DMS 273 treated with DMSO at 0.1 percent for 48 hours (cell line): ENCODE data around the gene C16orf89.
"Not testable (repeated sequence)": the region's sequence is repeated elsewhere in the genome, so short reads cannot be mapped to it uniquely, and the experiment has no call there.

Experiments
- DNase-seq: peaks from one replicate; lab custom pipeline; 2025; lab: John Stamatoyannopoulos, UW

The C16orf89 gene

GRCh38 chr16:5065813-5066212 lies at the start of gene C16orf89:
C16orf89 (minus strand) TSS chr16:5065956; CDS start chr16:5065908, 48 bp downstream.
- no peak for DNase-seq

- not testable (repeated sequence) for DNase-seq
These were observed 45.2 kb upstream of the C16orf89 start for GRCh38 chr16:5110933-5111332.

DNA sequence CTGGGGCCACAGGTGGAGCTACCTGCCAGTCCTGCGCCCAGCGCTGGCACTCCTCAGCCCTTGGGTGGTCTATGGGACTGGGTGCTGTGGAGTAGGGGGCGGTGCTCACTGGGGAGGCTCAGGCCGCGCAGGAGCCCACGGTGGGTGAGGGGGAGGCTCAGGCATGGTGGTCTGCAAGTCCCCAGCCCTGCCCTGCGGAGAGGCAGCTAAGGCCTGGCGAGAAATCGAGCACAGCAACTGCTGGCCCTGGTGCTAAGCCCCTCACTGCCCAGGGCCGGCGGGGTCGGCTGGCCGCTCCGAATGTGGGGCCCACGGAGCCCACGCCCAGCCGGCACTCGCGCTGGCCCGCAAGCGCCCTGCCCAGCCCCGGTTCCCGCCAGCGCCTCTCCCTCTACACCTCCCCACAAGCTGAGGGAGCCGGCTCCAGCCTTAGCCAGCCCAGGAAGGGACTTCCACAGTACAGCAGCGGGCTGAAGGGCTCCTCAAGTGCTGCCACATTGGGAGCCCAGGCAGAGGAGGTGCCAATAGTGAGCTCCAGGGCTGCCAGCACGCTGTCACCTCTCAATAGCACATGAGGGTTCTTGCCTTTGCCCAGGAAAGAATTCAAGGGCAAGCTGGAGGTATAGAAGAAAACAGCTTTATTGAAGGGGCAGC lies 42.9 kb upstream of the C16orf89 start:
- DNase-seq: no peak

GRCh38 chr16:5105039-5105438 lies 39.3 kb upstream of the C16orf89 start:
- not testable (repeated sequence) for DNase-seq

GRCh38 chr16:5103296-5104032 lies 37.7 kb upstream of the C16orf89 start:
- peak; percentile 12 for DNase-seq

- not testable (repeated sequence) for DNase-seq
These were observed 33.4 kb upstream of the C16orf89 start for GRCh38 chr16:5099174-5099573.

DNA sequence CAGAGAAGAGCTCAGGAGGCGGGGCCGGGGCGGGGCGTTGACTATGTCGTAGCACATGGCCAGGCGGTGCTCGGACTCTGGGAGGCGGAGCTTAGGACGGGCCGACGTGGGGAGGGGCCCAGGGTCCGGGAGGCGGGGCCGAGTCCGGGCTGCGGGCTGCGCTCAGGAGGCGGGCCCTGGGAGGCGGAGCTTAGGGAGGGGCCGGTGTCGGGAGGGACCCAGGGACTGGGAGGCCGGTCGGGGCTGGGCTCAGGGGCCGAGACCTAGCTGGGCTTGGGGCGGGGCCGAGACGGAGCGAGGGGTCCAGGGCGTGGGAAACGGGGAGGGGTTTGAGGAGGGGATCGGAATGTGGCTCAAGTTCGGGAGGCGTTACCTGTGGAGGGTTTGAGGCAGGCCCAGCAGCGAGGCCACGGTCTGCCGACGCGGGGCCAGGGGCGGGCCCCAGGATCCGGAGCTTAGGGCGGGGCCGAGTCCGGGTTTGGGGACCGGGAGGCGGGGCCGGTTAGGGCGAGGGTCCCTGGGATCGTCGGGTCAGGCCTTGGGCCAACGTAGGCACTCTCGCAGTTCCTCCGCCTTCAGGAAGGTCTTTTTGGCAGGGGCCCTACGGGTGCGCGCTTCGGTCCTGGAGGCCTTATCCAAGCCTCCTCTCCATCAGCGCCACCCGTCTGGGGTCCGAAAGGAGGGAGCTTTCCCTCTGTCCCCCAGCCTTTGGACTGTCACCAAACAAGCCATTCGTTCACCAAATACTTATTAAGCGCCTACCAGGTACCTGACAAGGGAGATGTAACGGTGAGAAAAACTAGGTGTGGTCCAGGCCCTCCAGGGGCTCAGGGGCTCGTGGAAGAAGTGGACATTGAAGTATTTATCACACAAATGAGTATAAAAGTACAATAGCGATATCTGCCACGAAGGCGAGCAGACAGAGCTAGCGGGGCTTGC lies 32.7 kb upstream of the C16orf89 start:
- DNase-seq: not testable (repeated sequence)

DNA sequence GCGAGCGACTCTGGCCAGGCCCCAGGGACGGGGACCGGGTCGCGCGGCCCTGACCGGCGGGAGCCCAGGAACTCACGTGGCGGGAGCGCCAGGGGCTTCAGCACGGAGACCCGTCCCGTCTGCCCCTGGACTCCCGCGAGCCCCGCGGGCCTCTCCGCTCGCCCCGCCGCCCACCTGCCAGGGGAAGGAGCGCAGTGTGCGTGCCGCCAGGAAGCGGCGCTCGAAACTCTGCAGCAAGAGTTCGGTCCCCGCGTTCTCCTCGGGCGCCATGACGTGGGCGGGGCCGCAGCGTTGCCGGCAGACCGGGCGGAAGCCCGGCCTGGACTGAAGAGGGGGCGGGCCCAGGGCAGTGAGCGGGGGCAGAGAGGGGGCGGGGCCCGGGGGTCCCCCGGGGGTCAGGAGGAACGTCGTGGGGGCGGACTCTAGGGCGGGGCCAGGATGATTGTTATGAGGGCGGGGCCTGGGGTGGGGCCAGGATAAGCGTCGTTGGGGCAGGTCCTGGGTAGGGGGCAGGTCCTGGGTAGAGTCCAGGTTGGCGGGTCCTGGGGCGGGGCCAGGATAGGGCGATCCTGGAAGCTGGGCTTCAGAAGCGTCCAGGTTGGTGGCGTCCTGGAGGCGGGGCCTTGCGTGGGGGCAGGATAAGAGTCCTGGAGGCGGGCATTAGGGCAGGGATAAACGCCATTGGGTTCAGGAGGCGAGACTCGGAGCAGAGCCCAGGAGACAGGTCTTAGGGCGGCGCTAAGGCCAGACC lies 31.9 kb upstream of the C16orf89 start, which contains the start of gene EEF2KMT:
Gene EEF2KMT (minus strand): TSS at position 326 of the 751 bp plus-strand sequence. CDS start 56 bp downstream, at position 270.
- DNase-seq: peak; percentile 96

GRCh38 chr16:5097061-5097469 lies 31.3 kb upstream of the C16orf89 start:
- DNase-seq: not testable (repeated sequence)

DNA sequence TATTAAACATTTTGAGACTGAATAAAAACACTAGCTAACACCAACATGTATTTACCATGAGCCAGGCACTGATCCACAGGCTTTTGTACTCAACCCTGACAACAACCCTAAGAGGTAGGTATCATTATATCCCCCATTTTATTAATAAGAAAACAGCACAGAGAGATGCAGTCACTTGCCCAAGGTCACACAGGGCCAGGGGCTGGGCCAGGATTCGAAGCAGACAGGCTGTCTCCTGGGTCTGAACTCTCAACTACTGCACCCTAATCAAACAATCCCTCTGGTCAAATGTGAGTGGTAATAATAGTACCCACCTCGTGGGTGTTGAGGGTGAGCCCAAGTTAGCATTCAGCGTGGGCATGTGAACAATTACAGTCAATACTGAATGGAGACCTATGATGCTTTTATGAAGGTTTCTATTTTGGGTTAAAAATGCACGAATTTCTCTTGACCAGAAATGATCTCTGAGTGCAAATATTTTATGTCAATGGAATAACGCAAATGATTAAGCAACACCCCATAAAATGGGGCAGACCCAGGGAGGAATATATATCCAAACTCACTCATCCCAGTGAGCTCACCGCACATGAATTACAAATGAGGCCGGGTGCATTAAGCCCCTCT lies 30.8 kb upstream of the C16orf89 start:
- not testable (repeated sequence) for DNase-seq

- not testable (repeated sequence) for DNase-seq
These were observed 29.5 kb upstream of the C16orf89 start for GRCh38 chr16:5095145-5095830.

DNA sequence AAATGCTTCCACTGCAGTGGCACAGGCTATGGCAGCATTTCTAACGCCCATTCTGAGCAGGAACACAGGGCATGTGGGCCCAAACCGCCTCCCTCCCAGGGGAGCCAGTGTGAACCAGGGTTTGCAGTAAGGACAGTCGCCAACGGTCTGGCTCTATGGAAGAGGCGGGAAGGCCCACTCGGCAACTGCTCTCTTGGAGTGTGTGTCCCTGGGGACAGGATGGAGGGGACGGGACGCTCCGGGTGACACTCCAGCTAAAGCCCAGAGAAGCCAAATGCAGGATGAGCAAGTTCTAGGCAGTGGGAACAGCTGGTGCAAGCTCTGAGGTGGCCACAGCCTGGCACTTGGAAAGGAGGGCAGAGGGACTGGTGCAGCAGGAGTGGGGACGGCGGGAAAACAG lies 28.0 kb upstream of the C16orf89 start:
- DNase-seq: not testable (repeated sequence)

- not testable (repeated sequence) for DNase-seq
These were observed 27.3 kb upstream of the C16orf89 start for GRCh38 chr16:5093081-5093480.

GRCh38 chr16:5090592-5090991 lies 24.8 kb upstream of the C16orf89 start:
- not testable (repeated sequence) for DNase-seq

GRCh38 chr16:5089911-5090555 lies 24.3 kb upstream of the C16orf89 start:
- DNase-seq: not testable (repeated sequence)

- DNase-seq: not testable (repeated sequence)
These were observed 23.2 kb upstream of the C16orf89 start for GRCh38 chr16:5088936-5089335.

DNA sequence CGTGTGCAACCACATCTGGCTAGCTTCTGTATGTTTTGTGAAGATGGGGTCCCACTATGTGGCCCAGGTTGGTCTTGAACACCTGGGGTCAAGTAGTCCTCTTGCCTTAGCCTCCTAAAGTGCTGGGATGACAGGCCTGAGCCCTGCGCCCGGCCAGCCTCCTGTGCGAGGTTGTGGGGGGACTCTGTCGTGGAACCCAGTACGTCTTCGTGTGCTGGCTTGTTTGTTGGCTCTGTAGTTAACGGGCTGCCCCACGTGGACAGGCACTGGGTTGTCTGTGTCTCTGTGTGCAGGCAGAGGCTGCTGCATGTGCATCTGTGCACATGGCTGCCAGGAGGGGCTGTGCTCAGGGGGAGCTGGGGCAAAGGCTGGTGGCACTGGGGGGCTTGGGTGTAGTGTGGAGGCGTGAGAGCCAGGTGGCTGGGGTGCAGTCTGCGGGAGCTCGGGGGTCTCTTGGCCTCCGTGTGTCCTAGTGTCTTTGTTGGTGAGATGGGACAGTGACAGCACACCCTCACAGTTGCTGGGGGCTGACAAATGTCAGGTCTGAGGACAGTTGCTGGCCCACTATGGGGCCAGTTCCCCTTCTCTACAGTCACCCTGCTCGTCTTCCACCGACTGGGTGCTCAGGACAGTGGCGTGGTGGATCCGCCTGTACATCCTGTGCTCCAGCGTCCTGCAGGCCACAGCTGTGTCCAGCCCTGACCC lies 22.5 kb upstream of the C16orf89 start:
- DNase-seq: not testable (repeated sequence)

- DNase-seq: not testable (repeated sequence)
These were observed 20.0 kb upstream of the C16orf89 start for GRCh38 chr16:5085716-5086115.

DNA sequence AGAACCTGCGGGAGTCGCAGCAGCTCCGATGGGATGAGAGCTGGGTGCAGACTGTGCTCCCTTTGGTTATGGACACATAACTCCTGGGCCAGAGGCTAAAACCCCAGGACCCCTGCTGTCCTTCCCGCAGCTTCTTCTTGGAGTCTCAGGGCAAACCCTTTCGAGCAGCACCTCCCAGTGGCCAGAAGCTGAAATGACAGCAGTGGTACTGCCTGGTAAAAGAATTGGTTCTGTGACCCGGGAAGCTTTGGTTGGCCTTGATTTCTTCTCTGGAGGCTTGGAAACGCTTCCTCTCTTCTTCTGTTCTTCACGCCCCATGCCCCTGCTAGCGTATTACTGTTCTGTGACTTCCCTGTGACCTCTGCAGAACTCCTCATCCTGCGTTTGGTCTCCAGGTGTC lies 19.0 kb upstream of the C16orf89 start:
- DNase-seq: not testable (repeated sequence)
